KBM-7 (cell line): Measurements from ENCODE around the gene PDS5A.
"Not testable (repeated sequence)": the region's sequence is repeated elsewhere in the genome, so short reads cannot be mapped to it uniquely, and the experiment has no call there.

Experiments
- DNase-seq: peaks from one replicate; pipeline ENCODE4 v3.0.0-alpha.2; 2015
- in situ Hi-C: fragments of 300-500 bp; cut with MboI; formaldehyde crosslinking; loops from 2 replicates; pipeline ENCODE4 v1.14.3; 2020; ENCODE audit warnings: low sequenced_read_pairs, low pct_unique_long_range_greater_than_20kb, mixed read lengths

PDS5A gene

GRCh38 chr4:39850727-39851126 is 127.0 kb downstream of the PDS5A start:
- DNase-seq: no peak
- in situ Hi-C loops: no loop called here

GRCh38 chr4:39846705-39847104 is 131.0 kb downstream of the PDS5A start:
- in situ Hi-C loops: no loop called here
- no peak for DNase-seq

- in situ Hi-C loops: no loop called here
- no peak for DNase-seq
These were observed 131.6 kb downstream of the PDS5A start for GRCh38 chr4:39846120-39846519.

GRCh38 chr4:39841894-39842293 is 135.8 kb downstream of the PDS5A start:
- in situ Hi-C loops: no loop called here
- DNase-seq: no peak

- DNase-seq, in situ Hi-C loops: not testable (repeated sequence)
These were observed 137.2 kb downstream of the PDS5A start for GRCh38 chr4:39840516-39840915.

GRCh38 chr4:39840027-39840426 is 137.7 kb downstream of the PDS5A start:
- DNase-seq: no peak
- in situ Hi-C loops: no loop called here

- DNase-seq, in situ Hi-C loops: not testable (repeated sequence)
These were observed 139.3 kb downstream of the PDS5A start for GRCh38 chr4:39838431-39838830.

- in situ Hi-C loops: no loop called here
- DNase-seq: no peak
These were observed 143.4 kb downstream of the PDS5A start for GRCh38 chr4:39834269-39834668.

GRCh38 chr4:39825741-39826231 is 151.9 kb downstream of the PDS5A start:
- in situ Hi-C loops: no loop called here
- no peak for DNase-seq

GRCh38 chr4:39825090-39825489 is 152.6 kb downstream of the PDS5A start:
- in situ Hi-C loops: no loop called here
- peak; percentile 60 for DNase-seq

- in situ Hi-C loops: no loop called here
- no peak for DNase-seq
These were observed 154.5 kb downstream of the PDS5A start for GRCh38 chr4:39823191-39823590.

GRCh38 chr4:39822662-39823061 is 155.0 kb downstream of the PDS5A start:
- no peak for DNase-seq
- in situ Hi-C loops: no loop called here

GRCh38 chr4:39821951-39822350 is 155.8 kb downstream of the PDS5A start:
- no peak for DNase-seq
- in situ Hi-C loops: no loop called here

- in situ Hi-C loops: no loop called here
- DNase-seq: no peak
These were observed 157.5 kb downstream of the PDS5A start for GRCh38 chr4:39820186-39820585.

- in situ Hi-C loops: no loop called here
These were observed 159.1 kb downstream of the PDS5A start for GRCh38 chr4:39818646-39819045.

GRCh38 chr4:39814403-39815185 is 163.1 kb downstream of the PDS5A start:
- in situ Hi-C loops: no loop called here
- no peak for DNase-seq

More at GRCh38 chr4:39818646-39819045, 159.1 kb downstream of the PDS5A start:
- no peak for DNase-seq

GRCh38 chr4:39813761-39814160 is 163.9 kb downstream of the PDS5A start:
- DNase-seq, in situ Hi-C loops: not testable (repeated sequence)

GRCh38 chr4:39813033-39813432 is 164.7 kb downstream of the PDS5A start:
- DNase-seq, in situ Hi-C loops: not testable (repeated sequence)

GRCh38 chr4:39812500-39812899 is 165.2 kb downstream of the PDS5A start:
- in situ Hi-C loops: no loop called here
- no peak for DNase-seq

GRCh38 chr4:39808231-39808749 is 169.4 kb downstream of the PDS5A start:
- in situ Hi-C loops: no loop called here
- no peak for DNase-seq

GRCh38 chr4:39802005-39802404 is 175.7 kb downstream of the PDS5A start:
- in situ Hi-C loops: no loop called here
- no peak for DNase-seq
